Testis (tissue), 3 donors: ENCODE data around the gene SUPT3H. TPM values are rescaled to one million over a fixed set of nuclear protein-coding genes. Genes with fewer than 3 reads are reported as not detected.

Experiments used
- DNase-seq: peaks from one replicate; pipeline ENCODE4 v3.0.0-alpha.2; 2019
- H3K27ac ChIP-seq, 2 donors: fragments of 200-600 bp; sonication (generic); one replicate each; pipeline ENCODE4 v1.5.1; 2019
- H3K27me3 ChIP-seq: fragments of 200-600 bp; sonication (generic); one replicate; pipeline ENCODE4 v1.5.1; 2019
- H3K36me3 ChIP-seq: fragments of 200-600 bp; sonication (generic); one replicate; pipeline ENCODE4 v1.5.1; 2017; ENCODE audit warnings: low read depth; ENCODE audit errors: missing control alignments
- H3K4me1 ChIP-seq: fragments of 200-600 bp; sonication (generic); one replicate; pipeline ENCODE4 v1.5.1; 2019
- H3K4me3 ChIP-seq, 2 donors: fragments of 200-600 bp; sonication (generic); one replicate each; pipeline ENCODE4 v1.5.1; 2017 to 2019
- H3K9me3 ChIP-seq: fragments of 200-600 bp; sonication (generic); one replicate; pipeline ENCODE4 v1.5.1; 2017
- CTCF ChIP-seq, 3 experiments: fragments of 450-650 bp in 2 of 3; fragments of 200-600 bp in 1 of 3; sonication (generic) in 1 of 3; IDR thresholded peaks; one replicate each; pipeline ENCODE4 v1.5.1; 2016 to 2019; ENCODE audit warnings: antibody characterized with exemption in 3 of 3, mild to moderate bottlenecking in 2 of 3, moderate library complexity in 1 of 3
- POLR2A ChIP-seq: fragments of 450-650 bp; IDR thresholded peaks from one replicate; pipeline ENCODE4 v1.6.1; 2017; ENCODE audit warnings: antibody characterized with exemption, mild to moderate bottlenecking, moderate library complexity
- WGBS, 2 donors: methylation state at CpG; one replicate each; pipeline ENCODE4 v1.1.5; 2018; 5-methylcytosine and 5-hydroxymethylcytosine counted together
- intact Hi-C: fragments of 100-400 bp; cut with DNase I; formaldehyde crosslinking; loops from one replicate; pipeline ENCODE4 v1.15.1; 2023; ENCODE audit warnings: low total_unique reads
- polyA plus RNA-seq: library from polyadenylated mRNA; stranded (reverse); fragments of 350-450 nt; fragmentation: Illumina TruSeq; extraction: RNeasy Lipid Tissue Mini Kit (QIAGEN cat#74804); gene quantifications from one replicate; pipeline ENCODE4 v1.2.3, GENCODE V29; 2014; ENCODE audit warnings: low read depth, low replicate concordance; ENCODE audit not compliant: insufficient read depth
- total RNA-seq, 2 donors: library from RNA; depleted of rRNA; stranded (reverse); fragments of >200 nt; gene quantifications; one replicate each; pipeline ENCODE4 v1.2.3, GENCODE V29; 2016

Gene SUPT3H
- total and polyA plus RNA-seq, 3 donors from 2014 or later = 29.4 to 35.9 (median 30.8) TPM

GRCh38 chr6:44955145-44955544 is 422.6 kb downstream of the SUPT3H start:
- H3K27ac ChIP-seq = no peak overlapping the region
- no peaks in the 10 kb centered on the region for H3K36me3 ChIP-seq
- no peaks in the 10 kb centered on the region for H3K27me3 ChIP-seq
- no peak overlapping the region for H3K4me3 ChIP-seq
- DNase-seq = peak; percentile 21
- intact Hi-C loops = no loop called here
- no peaks in the 10 kb centered on the region for H3K9me3 ChIP-seq
- TF ChIP-seq POLR2A = no peak
- no peak for TF ChIP-seq CTCF (IDR thresholded peaks at IDR 0.05)
- 71 to 79% methylated on average over 7 to 11 of the region's 11 CpGs for WGBS, 2 donors
- no peaks in the 10 kb centered on the region for H3K4me1 ChIP-seq

GRCh38 chr6:44954281-44954680 is 423.5 kb downstream of the SUPT3H start:
- Histone ChIP-seq H3K36me3 (no peaks in the 10 kb centered on the region), H3K27me3 (no peaks in the 10 kb centered on the region), H3K27ac (no peak overlapping the region), H3K4me1 (no peaks in the 10 kb centered on the region), H3K9me3 (no peaks in the 10 kb centered on the region), H3K4me3 (no peak overlapping the region)
- DNase-seq = no peak
- intact Hi-C loops = no loop called here
- WGBS, 2 donors = 85 to 90% methylated on average over 4 of the region's 4 CpGs
- TF ChIP-seq POLR2A (no peak), CTCF (IDR thresholded peaks at IDR 0.05) (no peak)

GRCh38 chr6:44951253-44951747 is 426.4 kb downstream of the SUPT3H start:
- Histone ChIP-seq H3K27me3 (no peaks in the 10 kb centered on the region), H3K27ac (no peak overlapping the region), H3K9me3 (no peaks in the 10 kb centered on the region), H3K4me1 (no peaks in the 10 kb centered on the region), H3K4me3 (no peak overlapping the region), H3K36me3 (no peaks in the 10 kb centered on the region)
- TF ChIP-seq POLR2A (no peak), CTCF (IDR thresholded peaks at IDR 0.05) (no peak)
- no peak for DNase-seq
- intact Hi-C loops = no loop called here
- 96 to 100% methylated on average over 2 of the region's 2 CpGs for WGBS, 2 donors

GRCh38 chr6:44949596-44950201 is 428.0 kb downstream of the SUPT3H start:
- TF ChIP-seq CTCF (IDR thresholded peaks at IDR 0.05) = no peak
- TF ChIP-seq POLR2A = no peak
- H3K27ac ChIP-seq = no peak overlapping the region
- no peaks in the 10 kb centered on the region for H3K4me1 ChIP-seq
- no peak overlapping the region for H3K4me3 ChIP-seq
- no peaks in the 10 kb centered on the region for H3K27me3 ChIP-seq
- H3K36me3 ChIP-seq = no peaks in the 10 kb centered on the region
- intact Hi-C loops = no loop called here
- DNase-seq = no peak
- H3K9me3 ChIP-seq = no peaks in the 10 kb centered on the region

- Histone ChIP-seq H3K4me3 (no peak overlapping the region), H3K36me3 (no peaks in the 10 kb centered on the region), H3K4me1 (no peaks in the 10 kb centered on the region), H3K27me3 (no peaks in the 10 kb centered on the region), H3K9me3 (no peaks in the 10 kb centered on the region), H3K27ac (no peak overlapping the region)
- TF ChIP-seq POLR2A = no peak
- no peak for TF ChIP-seq CTCF (IDR thresholded peaks at IDR 0.05)
- intact Hi-C loops = no loop called here
- 75 to 96% methylated on average over 3 of the region's 3 CpGs for WGBS, 2 donors
- no peak for DNase-seq
Observed at GRCh38 chr6:44943541-44943940, 434.2 kb downstream of the SUPT3H start.
